Gastrocnemius medialis (tissue), 4 donors: Measurements from ENCODE around the gene TRAPPC14. TPM values are rescaled to one million over a fixed set of nuclear protein-coding genes. Genes with fewer than 3 reads are reported as not detected.
A peak's percentile ranks its signal among the peaks of the same experiment; 100 is the strongest.

Source experiments
- ATAC-seq, 2 donors: fragments of 150-250 bp; one replicate each; pipeline ENCODE4 v1.9.1; 2016
- DNase-seq, 2 donors: peaks; one replicate each; pipeline ENCODE4 v3.0.0-alpha.2; 2019
- H3K27ac ChIP-seq, 4 donors: fragments of 200-600 bp; sonication (generic); 1 replicate in 1 of 4; 2 replicates in 3 of 4; pipeline ENCODE4 v1.5.1; 2016 to 2018; ENCODE audit warnings: mild to moderate bottlenecking in 2 of 4, moderate library complexity in 1 of 4
- H3K27me3 ChIP-seq, 3 donors: fragments of 200-600 bp; sonication (generic) in 2 of 3; 1 replicate in 1 of 3; 2 replicates in 2 of 3; pipeline versions ENCODE4 v1.5.1 to v1.6.0; 2016 to 2019; ENCODE audit warnings: mild to moderate bottlenecking in 1 of 3, moderate library complexity in 1 of 3
- H3K36me3 ChIP-seq, 2 donors: fragments of 200-600 bp; sonication (generic) in 1 of 2; one replicate each; pipeline ENCODE4 v1.5.1; 2017 to 2018
- H3K4me1 ChIP-seq, 2 donors: fragments of 200-600 bp; sonication (generic) in 1 of 2; one replicate each; pipeline ENCODE4 v1.5.1; 2016 to 2017; ENCODE audit warnings: mild to moderate bottlenecking in 2 of 2
- H3K4me3 ChIP-seq, 4 donors: fragments of 200-600 bp; sonication (generic) in 3 of 4; 1 replicate in 1 of 4; 2 replicates in 3 of 4; pipeline ENCODE4 v1.5.1; 2016 to 2019; ENCODE audit warnings: mild to moderate bottlenecking in 2 of 4
- H3K9me3 ChIP-seq, 3 donors: fragments of 200-600 bp; sonication (generic) in 2 of 3; 1 replicate in 1 of 3; 2 replicates in 2 of 3; pipeline ENCODE4 v1.5.1; 2016 to 2019
- CTCF ChIP-seq, 5 experiments: fragments of 450-650 bp in 3 of 5; fragments of 200-600 bp in 2 of 5; sonication (generic) in 2 of 5; IDR thresholded peaks in 4 of 5; conservative IDR thresholded peaks in 1 of 5; 1 replicate in 4 of 5; 2 replicates in 1 of 5; pipeline ENCODE4 v1.5.1; 2016 to 2019; ENCODE audit warnings: antibody characterized with exemption in 5 of 5, mild to moderate bottlenecking in 3 of 5, moderate library complexity in 3 of 5
- POLR2A ChIP-seq, 2 donors: fragments of 450-650 bp; IDR thresholded peaks; one replicate each; pipeline ENCODE4 v1.6.1; 2017; ENCODE audit warnings: antibody characterized with exemption in 2 of 2, mild to moderate bottlenecking in 2 of 2, moderate library complexity in 2 of 2
- in situ Hi-C, 4 donors: fragments of 200-750 bp; cut with MboI; loops; one replicate each; pipeline versions ENCODE4 v1.15.0 to v1.8.0; 2017; ENCODE audit warnings: low sequenced_read_pairs in 4 of 4
- intact Hi-C: fragments of 100-400 bp; cut with DNase I; formaldehyde crosslinking; loops from one replicate; pipeline ENCODE4 v1.15.1; 2023; ENCODE audit warnings: low total_unique reads
- total RNA-seq, 4 donors: library from RNA; depleted of rRNA; stranded (reverse); fragments of >200 nt; gene quantifications; one replicate each; pipeline versions ENCODE4 v1.1.0 to v1.2.3, GENCODE V29; 2016

The TRAPPC14 gene
- total RNA-seq, 4 donors from 2014 or later, result 3.0 to 6.1 (median 4.2) TPM

DNA sequence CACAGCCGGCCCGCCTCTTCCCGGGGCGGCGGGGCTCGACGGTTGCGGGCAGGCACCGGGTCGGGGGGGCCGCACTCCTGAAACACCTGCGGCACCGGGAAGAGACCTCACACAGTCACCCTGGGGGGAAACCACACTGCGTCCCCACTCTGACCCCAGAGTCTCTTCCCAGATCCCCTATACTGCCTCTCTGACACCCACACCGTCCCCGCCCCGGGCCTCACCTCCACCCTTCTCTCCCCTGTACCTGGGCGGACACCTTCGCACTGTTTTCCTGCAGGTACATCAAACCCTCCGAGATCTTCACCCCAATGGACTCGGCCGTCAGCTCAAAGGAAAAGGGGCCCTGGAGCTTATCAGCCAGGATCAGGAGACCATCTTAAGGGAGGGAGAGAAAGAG lies 13.3 kb upstream of the TRAPPC14 start:
- TF ChIP-seq POLR2A (IDR thresholded peaks at IDR 0.05) (no peak), CTCF (IDR thresholded peaks at IDR 0.05 in 4 of 5, conservative IDR thresholded peaks at IDR 0.05 in 1 of 5) (no peak)
- no peak for DNase-seq
- Histone ChIP-seq H3K4me3 (peak overlapping the region in 2 of 4 donors; percentile 7 to 8), H3K4me1 (peaks cover 2 to 11% of the 10 kb centered on the region in 2 donors), H3K36me3 (no peaks in the 10 kb centered on the region), H3K27me3 (peaks cover 12 to 44% (median 42%) of the 10 kb centered on the region in 3 donors), H3K27ac (no peak overlapping the region), H3K9me3 (no peaks in the 10 kb centered on the region)
- intact Hi-C loops (no loop called here), in situ Hi-C loops (loop anchor here in 1 of 4 donors (25.0 kb wide), 1 partner anchor 165 kb away; no protein-coding TSS in a partner anchor)
- no peak for ATAC-seq

DNA sequence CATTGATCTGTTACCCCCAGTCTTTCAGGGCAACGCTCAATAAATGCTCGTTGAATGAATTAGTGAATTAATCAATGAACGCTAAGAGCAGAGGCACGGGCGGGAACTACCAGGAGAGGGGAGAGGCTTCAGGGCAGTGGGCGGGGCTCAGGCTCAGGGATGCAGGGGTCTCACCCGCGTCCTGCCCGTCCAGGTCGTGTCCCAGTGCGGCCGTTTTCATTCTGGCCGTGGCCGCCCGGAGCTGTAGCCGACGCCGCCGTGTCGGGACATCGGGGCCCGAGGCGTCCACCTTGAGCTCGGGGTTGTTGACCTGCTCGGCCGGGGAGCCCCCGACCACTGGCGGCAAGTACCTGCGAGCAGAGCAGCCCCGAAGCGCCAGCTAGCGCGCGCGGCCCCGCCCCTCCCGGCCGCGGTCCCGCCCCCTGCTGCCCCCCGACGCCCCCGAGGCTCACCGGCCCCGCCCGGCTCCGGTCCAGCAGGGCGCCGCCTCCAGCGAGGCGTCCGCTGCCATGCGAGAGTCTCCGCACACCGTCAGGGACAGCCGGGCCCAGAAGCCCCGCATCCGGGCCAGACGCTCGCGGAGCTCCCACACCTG lies 12.7 kb upstream of the TRAPPC14 start:
- Histone ChIP-seq H3K27ac (no peak overlapping the region), H3K9me3 (no peaks in the 10 kb centered on the region), H3K36me3 (no peaks in the 10 kb centered on the region), H3K4me3 (peak overlapping the region in 2 of 4 donors; percentile 7 to 8), H3K4me1 (peaks cover 2 to 9% of the 10 kb centered on the region in 2 donors), H3K27me3 (peaks cover 12 to 48% (median 46%) of the 10 kb centered on the region in 3 donors)
- ATAC-seq, result no peak
- DNase-seq, result no peak
- intact Hi-C loops, result no loop called here
- in situ Hi-C loops, result loop anchor here in 1 of 4 donors (25.0 kb wide), 1 partner anchor 166 kb away; no protein-coding TSS in a partner anchor
- TF ChIP-seq CTCF (IDR thresholded peaks at IDR 0.05 in 4 of 5, conservative IDR thresholded peaks at IDR 0.05 in 1 of 5), result no peak
- TF ChIP-seq POLR2A (IDR thresholded peaks at IDR 0.05), result no peak

GRCh38 chr7:100170101-100170897 lies 11.8 kb upstream of the TRAPPC14 start:
- in situ Hi-C loops, result loop anchor here in 1 of 4 donors (25.0 kb wide), 1 partner anchor 167 kb away; no protein-coding TSS in a partner anchor
- intact Hi-C loops, result no loop called here
- peaks cover 12 to 48% (median 46%) of the 10 kb centered on the region in 3 donors for H3K27me3 ChIP-seq

More at GRCh38 chr7:100170101-100170897, 11.8 kb upstream of the TRAPPC14 start:
- Histone ChIP-seq H3K4me1 (peaks cover 2 to 9% of the 10 kb centered on the region in 2 donors), H3K4me3 (no peak overlapping the region), H3K27ac (no peak overlapping the region), H3K36me3 (no peaks in the 10 kb centered on the region), H3K9me3 (no peaks in the 10 kb centered on the region)
- TF ChIP-seq CTCF (IDR thresholded peaks at IDR 0.05 in 4 of 5, conservative IDR thresholded peaks at IDR 0.05 in 1 of 5), result no peak
- no peak for TF ChIP-seq POLR2A (IDR thresholded peaks at IDR 0.05)
- DNase-seq (no peak), ATAC-seq (no peak)
